Breast epithelium (tissue), 3 donors: Measurements from ENCODE around the gene TRIM52.

Experiments used
- POLR2A ChIP-seq: fragments of 450-650 bp; IDR thresholded peaks from one replicate; pipeline ENCODE4 v1.6.1; 2016; ENCODE audit warnings: antibody characterized with exemption, mild to moderate bottlenecking, moderate library complexity
- POLR2AphosphoS5 ChIP-seq, 3 donors: sonication (generic); formaldehyde crosslinking; IDR thresholded peaks; one replicate each; pipeline ENCODE4 v1.6.1; 2017; ENCODE audit warnings: antibody characterized with exemption in 3 of 3
- TF ChIP-seq, protein P1 (sequence below), 3 donors: fragments of 450-650 bp; IDR thresholded peaks; one replicate each; pipeline ENCODE4 v1.5.1; 2016 to 2017; ENCODE audit warnings: antibody characterized with exemption in 3 of 3, mild to moderate bottlenecking in 3 of 3, moderate library complexity in 3 of 3

GRCh38 chr5:181245427-181246275, 15.3 kb downstream of the TRIM52 start:
- TF ChIP-seq, protein P1, sequence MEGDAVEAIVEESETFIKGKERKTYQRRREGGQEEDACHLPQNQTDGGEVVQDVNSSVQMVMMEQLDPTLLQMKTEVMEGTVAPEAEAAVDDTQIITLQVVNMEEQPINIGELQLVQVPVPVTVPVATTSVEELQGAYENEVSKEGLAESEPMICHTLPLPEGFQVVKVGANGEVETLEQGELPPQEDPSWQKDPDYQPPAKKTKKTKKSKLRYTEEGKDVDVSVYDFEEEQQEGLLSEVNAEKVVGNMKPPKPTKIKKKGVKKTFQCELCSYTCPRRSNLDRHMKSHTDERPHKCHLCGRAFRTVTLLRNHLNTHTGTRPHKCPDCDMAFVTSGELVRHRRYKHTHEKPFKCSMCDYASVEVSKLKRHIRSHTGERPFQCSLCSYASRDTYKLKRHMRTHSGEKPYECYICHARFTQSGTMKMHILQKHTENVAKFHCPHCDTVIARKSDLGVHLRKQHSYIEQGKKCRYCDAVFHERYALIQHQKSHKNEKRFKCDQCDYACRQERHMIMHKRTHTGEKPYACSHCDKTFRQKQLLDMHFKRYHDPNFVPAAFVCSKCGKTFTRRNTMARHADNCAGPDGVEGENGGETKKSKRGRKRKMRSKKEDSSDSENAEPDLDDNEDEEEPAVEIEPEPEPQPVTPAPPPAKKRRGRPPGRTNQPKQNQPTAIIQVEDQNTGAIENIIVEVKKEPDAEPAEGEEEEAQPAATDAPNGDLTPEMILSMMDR (IDR thresholded peaks at IDR 0.05) = no peak
- TF ChIP-seq POLR2AphosphoS5 (IDR thresholded peaks at IDR 0.05) (no peak), POLR2A (no peak)
